ENCODE results near the gene REM2.

- TF ChIP-seq CTCF (IDR thresholded peaks at IDR 0.05; ENCODE audit: low read length) (no peak), EZH2 (optimal IDR thresholded peaks at IDR 0.05; ENCODE audit: low read depth, low read length) (no peak), EZH2phosphoT487 (IDR thresholded peaks at IDR 0.05; ENCODE audit: low read length) (no peak)
These were observed 38.0 kb upstream of the REM2 start for GRCh38 chr14:22845103-22845394.
